ENCODE measurements around the gene KNL1.
"Not testable (repeated sequence)": the region's sequence is repeated elsewhere in the genome, so short reads cannot be mapped to it uniquely, and the experiment has no call there.

The KNL1 gene

DNA sequence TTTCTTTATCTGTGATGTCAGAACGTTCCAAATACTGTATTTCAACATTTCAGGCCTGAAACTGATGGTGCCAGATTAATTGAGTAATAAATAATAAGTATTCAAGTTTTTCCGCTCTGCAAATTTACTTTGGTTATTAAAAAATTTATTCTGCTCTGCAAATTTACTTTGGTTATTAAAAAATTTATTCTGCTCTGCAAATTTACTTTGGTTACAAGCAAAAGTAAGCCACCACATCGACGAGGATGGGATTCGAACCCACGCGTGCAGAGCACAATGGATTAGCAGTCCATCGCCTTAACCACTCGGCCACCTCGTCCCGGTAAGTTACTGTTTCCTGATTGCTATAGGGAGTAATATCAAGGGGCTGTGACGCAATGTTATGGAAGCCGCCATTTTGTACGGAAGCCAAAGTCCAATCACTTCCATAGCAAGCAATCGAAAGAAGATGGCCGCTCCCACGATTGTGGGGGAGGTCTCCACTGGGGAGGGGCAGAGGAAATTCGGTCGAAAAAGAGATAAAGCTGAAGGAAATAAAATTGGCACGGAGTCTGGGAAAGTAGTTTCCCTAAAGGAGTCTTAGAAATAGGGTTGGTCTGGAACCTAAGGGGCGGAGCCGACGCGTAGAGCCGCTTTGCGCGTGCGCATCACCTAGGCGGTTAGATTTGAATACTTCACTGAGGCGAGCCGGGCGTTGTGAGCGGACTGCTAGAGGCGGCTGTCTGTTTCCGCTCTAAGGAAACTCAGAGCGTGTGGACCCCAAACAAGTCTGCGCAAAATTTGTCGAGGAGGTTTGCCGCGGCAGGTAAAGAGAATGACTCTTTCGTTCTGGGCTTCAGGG, at the start of gene KNL1:
TSS of gene KNL1 (plus strand) at position 662 of the 841 bp plus-strand sequence. CDS start 8,683 bp downstream, outside the sequence.
- DNase-seq = peak; percentile 96

DNA sequence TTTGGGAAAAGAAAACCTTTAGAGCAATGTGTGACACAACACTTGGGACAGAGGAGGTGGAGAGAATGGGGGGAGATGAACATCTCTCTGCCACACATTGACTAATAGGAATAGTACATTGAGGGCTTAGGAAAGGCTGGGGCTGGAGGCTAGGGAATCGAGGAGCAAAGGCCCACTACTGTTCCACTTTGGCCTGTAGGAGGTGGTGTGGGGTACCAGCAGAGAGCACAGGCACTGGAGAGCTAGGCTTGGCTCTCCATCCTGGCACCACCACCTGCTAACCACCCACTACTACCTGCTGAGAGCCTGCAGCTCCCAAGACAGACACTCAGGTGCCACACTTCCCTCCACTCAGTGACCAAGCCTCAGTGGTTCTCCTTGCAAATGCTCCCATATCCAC, 48.6 kb upstream of the KNL1 start:
- DNase-seq = no peak

DNA sequence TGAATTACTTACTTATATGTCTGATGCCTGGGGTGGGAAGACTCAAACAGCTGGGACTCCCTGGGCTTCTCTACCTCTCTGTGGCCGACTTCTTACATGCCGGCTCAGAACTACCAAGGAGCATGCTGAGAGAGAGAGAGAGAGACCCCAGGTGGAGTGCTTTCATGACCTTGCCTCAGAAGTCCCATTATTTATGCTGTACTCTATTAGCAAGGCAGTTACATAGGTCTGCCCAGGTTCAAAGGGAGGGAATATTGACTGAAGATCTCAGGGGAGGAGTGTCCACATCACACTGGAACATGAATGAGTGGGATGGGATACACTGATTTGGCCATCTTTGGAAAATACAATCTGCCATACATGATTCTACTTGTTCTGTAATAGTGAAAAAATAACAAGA, 45.4 kb upstream of the KNL1 start:
- DNase-seq = no peak

DNA sequence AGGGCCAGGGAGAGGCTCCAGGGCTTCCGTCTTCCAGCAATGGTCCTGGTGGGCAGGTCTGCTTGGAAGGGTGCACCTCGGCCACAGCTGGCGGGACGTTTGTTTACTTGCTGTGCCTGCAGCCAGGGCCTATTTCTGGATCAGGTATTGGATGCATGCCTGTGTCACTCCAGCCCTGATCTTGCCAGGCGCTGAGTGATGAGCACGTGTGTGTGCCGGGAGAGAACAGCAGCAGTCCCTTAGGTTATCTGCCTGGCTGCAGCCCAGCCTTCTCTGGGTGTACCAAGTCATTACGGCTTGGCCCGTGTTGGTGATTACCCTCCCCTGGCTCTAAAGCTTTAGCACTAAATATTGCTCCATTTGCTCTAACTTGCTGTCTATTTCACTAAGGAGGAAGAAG, 44.2 kb upstream of the KNL1 start:
- no peak for DNase-seq

GRCh38 chr15:40550341-40551037, 43.6 kb upstream of the KNL1 start:
- no peak for DNase-seq

DNA sequence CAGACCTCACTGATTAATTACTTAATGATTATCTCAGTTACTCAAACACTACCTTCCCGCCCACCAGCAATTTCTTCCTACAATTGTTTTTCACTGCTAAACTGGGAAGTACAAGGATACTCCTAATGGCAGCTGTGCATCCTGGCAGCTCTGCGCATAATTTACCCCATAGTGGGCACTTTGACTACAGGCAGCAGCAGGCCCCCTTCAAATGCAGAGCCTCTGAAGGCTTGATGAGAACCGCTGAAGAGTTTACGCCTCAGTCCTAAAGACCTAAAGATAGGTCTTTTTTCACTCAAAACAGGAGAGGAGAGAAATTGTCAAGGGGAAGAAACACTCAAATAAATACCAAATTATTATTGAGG, 39.9 kb upstream of the KNL1 start:
- no peak for DNase-seq

GRCh38 chr15:40555876-40556275, 38.2 kb upstream of the KNL1 start:
- no peak for DNase-seq

GRCh38 chr15:40558952-40559742, 34.9 kb upstream of the KNL1 start:
- DNase-seq = no peak

DNA sequence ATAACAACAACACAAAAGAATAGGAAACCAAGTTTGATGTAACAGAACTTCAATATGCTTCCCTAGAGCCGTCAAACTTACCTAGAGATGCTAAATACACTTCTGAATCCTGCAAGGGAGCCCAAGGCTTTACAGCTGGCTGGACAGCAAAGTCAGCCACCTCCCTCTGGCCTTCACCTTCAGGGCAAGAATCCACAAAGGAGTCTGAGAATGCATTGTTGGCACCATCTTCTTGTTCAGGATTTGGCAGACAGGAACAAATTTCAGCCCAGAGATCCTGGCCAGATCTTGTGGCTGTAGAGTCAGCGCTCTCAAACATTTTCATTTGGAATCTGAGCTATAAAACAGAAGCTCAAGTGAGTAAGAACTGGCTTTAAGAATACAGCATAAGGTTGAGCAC, 31.4 kb upstream of the KNL1 start:
- no peak for DNase-seq

GRCh38 chr15:40563426-40563825, 30.6 kb upstream of the KNL1 start:
- DNase-seq = no peak

DNA sequence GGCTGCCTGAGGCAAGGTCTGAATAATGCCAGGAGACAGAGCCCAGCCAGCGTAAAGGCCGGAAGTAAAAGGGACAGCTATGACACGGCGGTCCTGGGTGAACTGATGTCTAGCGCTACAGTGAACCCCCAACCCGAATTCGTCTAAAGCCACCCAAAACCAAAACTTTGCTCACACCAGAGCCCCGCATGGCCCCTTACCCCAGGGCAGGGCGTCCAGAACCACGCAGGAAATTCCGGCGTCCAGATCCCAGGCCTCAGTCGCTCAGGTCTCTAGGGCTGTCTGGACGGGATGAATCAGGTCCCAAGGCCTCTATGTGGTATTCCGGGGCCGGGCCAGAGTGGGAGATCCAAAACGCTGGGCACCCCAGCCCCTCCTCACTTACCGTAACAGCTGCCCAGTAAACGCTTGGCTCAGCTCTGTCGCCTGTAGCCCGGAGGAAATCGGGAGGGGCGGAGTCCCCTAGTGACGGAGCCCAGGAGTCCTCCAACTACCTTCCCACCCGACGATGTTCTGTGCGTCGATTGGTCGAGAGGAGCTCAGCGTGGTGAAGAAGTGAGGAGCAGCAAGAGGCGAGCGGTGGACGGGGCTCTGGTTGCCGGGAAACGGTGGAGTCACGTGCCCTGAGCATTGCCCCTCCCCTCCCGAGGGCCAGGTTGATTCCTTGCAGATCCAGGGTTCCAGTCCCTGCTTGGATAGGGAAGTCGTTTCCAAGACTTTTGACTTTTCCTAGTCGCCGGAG, 29.3 kb upstream of the KNL1 start, which contains the start of gene CCDC32:
TSS of gene CCDC32 (minus strand) at position 452 of the 742 bp plus-strand sequence. CDS start 2,027 bp downstream, outside the sequence.
- DNase-seq = peak; percentile 98

- DNase-seq = no peak
Measured at GRCh38 chr15:40565333-40566238, 28.5 kb upstream of the KNL1 start.

DNA sequence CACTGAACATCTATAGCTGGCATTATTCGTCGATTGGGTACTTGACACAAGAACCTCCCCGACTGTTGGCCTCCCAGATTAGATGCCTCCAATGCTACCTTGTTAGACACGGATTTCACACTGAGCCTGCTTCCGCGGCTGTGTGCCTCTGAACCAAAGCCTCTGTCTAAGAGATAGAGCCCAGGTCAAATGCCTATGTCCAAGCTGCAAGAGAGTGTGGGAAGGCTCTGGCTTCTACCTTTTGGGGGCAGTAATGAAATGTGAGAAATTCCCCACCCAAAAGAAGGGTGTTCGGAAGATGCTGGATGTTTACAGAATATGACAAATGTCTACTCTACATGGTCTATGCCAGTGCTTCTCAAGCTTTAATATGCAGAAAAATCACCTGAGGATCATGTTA, 26.9 kb upstream of the KNL1 start:
- no peak for DNase-seq

GRCh38 chr15:40569129-40569953, 24.7 kb upstream of the KNL1 start, which contains the start of gene RPUSD2:
RPUSD2 (plus strand) TSS chr15:40569299; CDS start chr15:40569338, 39 bp downstream.
- DNase-seq = peak; percentile 97

DNA sequence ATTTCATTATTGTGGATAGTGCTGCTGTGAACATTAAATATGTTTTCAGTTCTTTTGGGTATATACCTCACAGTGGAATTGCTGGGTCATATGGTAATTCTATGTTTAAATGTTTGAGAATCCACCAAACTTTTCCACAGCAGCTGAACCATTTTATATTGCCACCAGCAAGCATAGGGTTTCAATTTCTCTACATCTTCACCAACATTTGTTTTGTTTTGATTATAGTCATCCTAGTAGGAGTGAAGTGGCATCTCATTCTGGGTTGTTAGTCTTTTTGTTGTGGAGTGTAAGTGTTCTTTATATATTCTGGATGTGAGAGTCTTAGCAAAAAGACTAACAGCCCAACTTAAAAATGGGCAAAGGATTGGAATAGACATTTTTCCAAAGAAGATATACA, 18.9 kb upstream of the KNL1 start:
- DNase-seq = no peak

DNA sequence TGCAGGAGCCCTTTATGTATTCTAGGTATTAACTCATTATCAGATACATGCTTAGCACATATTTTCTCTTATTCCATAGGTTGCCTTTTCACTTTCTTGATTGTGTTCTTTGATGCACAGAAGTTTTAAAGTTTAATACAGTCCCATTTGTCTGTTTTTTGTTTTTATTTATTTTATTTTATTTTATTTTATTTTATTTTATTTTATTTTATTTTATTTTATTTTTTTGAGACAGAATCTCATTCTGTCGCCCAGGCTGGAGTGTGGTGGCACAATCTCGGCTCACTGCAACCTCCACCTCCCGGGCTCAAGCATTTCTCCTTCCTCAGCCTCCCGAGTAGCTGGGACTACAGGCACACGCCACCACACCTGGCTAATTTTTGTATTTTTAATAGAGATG, 17.1 kb upstream of the KNL1 start:
- not testable (repeated sequence) for DNase-seq

GRCh38 chr15:40578892-40579291, 15.2 kb upstream of the KNL1 start:
- DNase-seq = no peak

DNA sequence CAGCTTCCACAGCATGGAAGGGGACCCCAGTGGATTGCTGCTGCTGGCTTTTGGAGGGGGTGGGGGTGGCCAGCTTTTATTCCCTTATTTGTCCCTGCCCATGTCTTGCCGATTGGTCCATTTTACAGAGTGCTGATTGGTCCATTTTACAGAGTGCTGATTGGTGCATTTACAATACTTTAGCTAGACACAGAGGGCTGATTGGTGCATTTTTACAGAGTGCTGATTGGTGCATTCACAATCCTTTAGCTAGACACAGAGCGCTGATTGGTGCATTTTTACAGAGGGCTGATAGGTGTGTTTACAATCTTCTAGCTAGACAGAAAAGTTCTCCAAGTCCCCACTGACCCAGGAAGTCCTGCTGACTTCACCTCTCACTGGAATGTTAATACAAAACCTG, 12.3 kb upstream of the KNL1 start:
- DNase-seq = not testable (repeated sequence)

DNA sequence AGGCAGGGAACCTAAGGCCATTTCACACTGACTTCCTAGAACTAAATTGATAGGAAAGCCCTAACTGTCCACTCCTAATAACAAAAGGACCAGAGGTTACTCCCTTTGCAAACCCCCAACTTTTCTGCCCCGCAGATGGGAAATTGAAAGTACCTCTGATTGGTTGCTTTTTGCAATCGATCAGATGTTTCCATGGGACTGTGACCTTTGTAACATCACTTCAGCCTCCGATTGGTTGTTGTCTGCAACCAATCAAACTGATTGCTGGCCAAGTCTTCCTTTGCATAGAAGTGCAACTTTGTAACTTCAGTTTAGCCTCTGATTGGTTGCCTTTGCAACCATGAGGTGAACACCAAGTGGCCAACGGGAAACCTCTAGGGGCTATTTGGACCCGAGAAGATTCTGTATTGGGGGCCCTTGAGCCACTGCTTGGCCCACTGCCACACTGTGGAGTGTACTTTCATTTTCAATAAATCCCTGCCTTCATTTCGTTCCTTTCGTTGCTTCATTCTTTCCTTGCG, 11.3 kb upstream of the KNL1 start:
- DNase-seq = no peak

DNA sequence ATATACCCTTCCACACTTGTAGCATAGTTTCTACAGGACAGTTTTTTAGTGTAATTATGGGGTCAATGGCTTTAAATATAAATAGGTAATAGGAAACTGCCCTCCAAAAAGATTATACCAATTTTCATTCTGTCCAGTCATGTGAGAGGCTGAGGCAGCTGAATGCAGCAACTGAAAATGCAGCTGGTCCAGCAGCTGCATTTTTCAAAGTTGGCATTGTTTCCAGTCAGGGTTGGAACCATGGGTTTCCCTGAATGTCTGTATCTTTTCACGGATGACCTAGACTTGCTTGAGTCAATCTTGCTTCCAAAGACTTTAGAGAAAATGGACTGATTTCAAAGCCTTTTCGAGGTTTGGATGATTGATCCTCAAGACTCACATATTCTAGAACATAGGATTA, 9.9 kb upstream of the KNL1 start:
- no peak for DNase-seq
